Esophagus squamous epithelium (tissue), 4 donors: Measurements from ENCODE around the gene CCDC159.

Source experiments
- POLR2A ChIP-seq, 4 donors: fragments of 450-650 bp; IDR thresholded peaks; one replicate each; pipeline ENCODE4 v1.6.1; 2017; ENCODE audit warnings: antibody characterized with exemption in 4 of 4, mild to moderate bottlenecking in 4 of 4, moderate library complexity in 3 of 4
- TF ChIP-seq, protein P1 (sequence below), 6 experiments: fragments of 450-650 bp in 4 of 6; fragments of 200-600 bp in 2 of 6; sonication (generic) in 2 of 6; IDR thresholded peaks; one replicate each; pipeline ENCODE4 v1.5.1; 2016 to 2019; ENCODE audit warnings: antibody characterized with exemption in 6 of 6, mild to moderate bottlenecking in 4 of 6, moderate library complexity in 4 of 6

DNA sequence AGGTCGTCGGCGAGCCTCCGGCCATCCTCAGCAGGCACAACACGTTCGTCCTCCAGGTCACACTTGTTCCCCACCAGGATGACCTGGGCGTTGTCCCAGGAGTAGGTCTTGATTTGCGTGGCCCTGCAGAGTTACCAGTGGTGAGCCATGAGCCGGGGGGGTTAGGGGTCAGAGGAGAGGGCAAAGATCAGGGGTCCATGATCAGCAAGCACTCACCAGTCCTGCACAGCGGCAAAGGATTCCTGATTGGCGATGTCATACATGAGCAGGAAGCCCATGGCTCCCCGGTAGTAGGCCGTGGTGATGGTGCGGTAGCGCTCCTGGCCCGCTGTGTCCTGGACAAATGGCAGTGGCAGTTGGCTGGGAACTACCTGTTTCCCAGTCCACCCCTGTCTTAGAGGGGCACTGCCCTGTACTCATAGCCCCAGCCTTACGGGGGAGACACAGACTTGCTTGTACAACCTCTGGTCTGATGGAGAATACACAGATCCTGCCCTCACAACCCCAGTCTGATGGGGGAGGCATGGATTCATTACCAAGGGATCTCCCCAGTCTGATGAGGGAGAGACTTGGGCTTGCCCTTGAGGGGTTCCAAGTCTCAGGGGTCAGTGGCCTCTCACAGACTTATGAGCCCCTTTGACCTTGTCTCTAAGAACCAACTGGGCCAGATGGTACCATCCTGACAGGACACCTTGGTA, 10.7 kb upstream of the CCDC159 start:
- TF ChIP-seq, protein P1, sequence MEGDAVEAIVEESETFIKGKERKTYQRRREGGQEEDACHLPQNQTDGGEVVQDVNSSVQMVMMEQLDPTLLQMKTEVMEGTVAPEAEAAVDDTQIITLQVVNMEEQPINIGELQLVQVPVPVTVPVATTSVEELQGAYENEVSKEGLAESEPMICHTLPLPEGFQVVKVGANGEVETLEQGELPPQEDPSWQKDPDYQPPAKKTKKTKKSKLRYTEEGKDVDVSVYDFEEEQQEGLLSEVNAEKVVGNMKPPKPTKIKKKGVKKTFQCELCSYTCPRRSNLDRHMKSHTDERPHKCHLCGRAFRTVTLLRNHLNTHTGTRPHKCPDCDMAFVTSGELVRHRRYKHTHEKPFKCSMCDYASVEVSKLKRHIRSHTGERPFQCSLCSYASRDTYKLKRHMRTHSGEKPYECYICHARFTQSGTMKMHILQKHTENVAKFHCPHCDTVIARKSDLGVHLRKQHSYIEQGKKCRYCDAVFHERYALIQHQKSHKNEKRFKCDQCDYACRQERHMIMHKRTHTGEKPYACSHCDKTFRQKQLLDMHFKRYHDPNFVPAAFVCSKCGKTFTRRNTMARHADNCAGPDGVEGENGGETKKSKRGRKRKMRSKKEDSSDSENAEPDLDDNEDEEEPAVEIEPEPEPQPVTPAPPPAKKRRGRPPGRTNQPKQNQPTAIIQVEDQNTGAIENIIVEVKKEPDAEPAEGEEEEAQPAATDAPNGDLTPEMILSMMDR (IDR thresholded peaks at IDR 0.05): no peak
- TF ChIP-seq POLR2A (IDR thresholded peaks at IDR 0.05): no peak
